Hepatocyte (in vitro differentiated cells): ENCODE measurements around the gene PTDSS2. TPM values are rescaled to one million over a fixed set of nuclear protein-coding genes. Genes with fewer than 3 reads are reported as not detected.

Experiments
- DNase-seq: peaks from one replicate; pipeline ENCODE4 v3.0.0-alpha.2; 2016; ENCODE audit warnings: low spot score
- H2AFZ ChIP-seq: fragments of 200-600 bp; sonication (generic); 2 replicates; pipeline ENCODE4 v1.6.0; 2016; ENCODE audit warnings: antibody characterized with exemption, mild to moderate bottlenecking
- H3K27ac ChIP-seq: fragments of 200-600 bp; sonication (generic); 2 replicates; pipeline ENCODE4 v1.5.1; 2016; ENCODE audit warnings: mild to moderate bottlenecking
- H3K27me3 ChIP-seq: fragments of 200-600 bp; sonication (generic); 2 replicates; pipeline ENCODE4 v1.6.1; 2016
- H3K36me3 ChIP-seq: fragments of 200-600 bp; sonication (generic); replicated peaks from 2 replicates; pipeline ENCODE4 v1.5.1; 2016; ENCODE audit warnings: low read depth; ENCODE audit not compliant: insufficient read depth
- H3K4me1 ChIP-seq: fragments of 200-600 bp; sonication (generic); 2 replicates; pipeline ENCODE4 v1.5.1; 2016; ENCODE audit warnings: mild to moderate bottlenecking, moderate library complexity; ENCODE audit not compliant: insufficient read depth
- H3K4me2 ChIP-seq: fragments of 200-600 bp; sonication (generic); 2 replicates; pipeline ENCODE4 v1.6.0; 2016
- H3K4me3 ChIP-seq: fragments of 200-600 bp; sonication (generic); 2 replicates; pipeline ENCODE4 v1.5.1; 2016; ENCODE audit warnings: mild to moderate bottlenecking
- H3K79me2 ChIP-seq: fragments of 200-600 bp; sonication (generic); 2 replicates; pipeline ENCODE4 v1.6.0; 2017; ENCODE audit warnings: mild to moderate bottlenecking
- H3K9me2 ChIP-seq: fragments of 200-600 bp; sonication (generic); replicated peaks from 2 replicates; pipeline ENCODE4 v1.6.0; 2017; ENCODE audit warnings: mild to moderate bottlenecking; ENCODE audit not compliant: insufficient read depth
- H3K9me3 ChIP-seq: fragments of 200-600 bp; sonication (generic); 2 replicates; pipeline ENCODE4 v1.5.1; 2016; ENCODE audit warnings: low read depth, mild to moderate bottlenecking
- H4K20me1 ChIP-seq: fragments of 200-600 bp; sonication (generic); 2 replicates; pipeline ENCODE4 v1.6.0; 2016; ENCODE audit warnings: mild to moderate bottlenecking; ENCODE audit not compliant: insufficient read depth, poor library complexity, severe bottlenecking
- CTCF ChIP-seq: fragments of 200-600 bp; sonication (generic); IDR thresholded peaks from 2 replicates; pipeline ENCODE4 v1.5.1; 2016; ENCODE audit warnings: antibody characterized with exemption, mild to moderate bottlenecking; ENCODE audit not compliant: poor library complexity
- EZH2 ChIP-seq: fragments of 200-600 bp; sonication (generic); IDR thresholded peaks from 2 replicates; pipeline ENCODE4 v1.6.1; 2016; ENCODE audit warnings: antibody characterized with exemption, mild to moderate bottlenecking, borderline replicate concordance
- EZH2phosphoT487 ChIP-seq: fragments of 200-600 bp; sonication (generic); IDR thresholded peaks from one replicate; pipeline ENCODE4 v1.6.1; 2018; ENCODE audit warnings: antibody characterized with exemption, mild to moderate bottlenecking, low read depth, moderate library complexity; ENCODE audit not compliant: unreplicated experiment, severe bottlenecking
- WGBS: methylation state at CpG from one replicate; pipeline ENCODE4 v1.1.6; 2016; ENCODE audit warnings: low lambda C conversion rate; ENCODE audit errors: missing lambda C conversion rate; 5-methylcytosine and 5-hydroxymethylcytosine counted together
- polyA plus RNA-seq: library from polyadenylated mRNA; unstranded; fragments of >200 nt; fragmentation: Nextera tagmentation; extraction: Ambion mirVana; gene quantifications from 2 replicates; pipeline ENCODE4 v1.2.1, GENCODE V29; 2016
- total RNA-seq: library from RNA; depleted of rRNA; stranded (reverse); fragments of >200 nt; gene quantifications from 2 replicates; pipeline ENCODE4 v1.2.3, GENCODE V29; 2014

The PTDSS2 gene
- total and polyA plus RNA-seq, 2 experiments from 2014 or later, result 31.5 to 50.8 TPM

GRCh38 chr11:405954-406795 is 43.9 kb upstream of the PTDSS2 start:
- no peaks in the 10 kb centered on the region for H3K36me3 ChIP-seq
- no peak overlapping the region for H3K4me3 ChIP-seq
- H3K27ac ChIP-seq, result peak overlapping the region; percentile 63
- H2AFZ ChIP-seq, result peak overlapping the region; percentile 38
- H3K9me3 ChIP-seq, result no peaks in the 10 kb centered on the region
- H3K79me2 ChIP-seq, result no peaks in the 10 kb centered on the region
- H3K9me2 ChIP-seq, result no peaks in the 10 kb centered on the region
- H4K20me1 ChIP-seq, result no peaks in the 10 kb centered on the region
- H3K4me2 ChIP-seq, result peak overlapping the region; percentile 77
- H3K4me1 ChIP-seq, result peaks cover 11% of the 10 kb centered on the region
- H3K27me3 ChIP-seq, result no peaks in the 10 kb centered on the region
- no peak for TF ChIP-seq CTCF
- TF ChIP-seq EZH2, result no peak
- no peak for TF ChIP-seq EZH2phosphoT487
- WGBS, result 91% methylated on average over 41 of the region's 47 CpGs
- DNase-seq, result no peak

GRCh38 chr11:406796-407650 is 43.1 kb upstream of the PTDSS2 start:
- TF ChIP-seq EZH2 (no peak), CTCF (peak; percentile 20)

GRCh38 chr11:407651-408123 is 42.4 kb upstream of the PTDSS2 start:
- Histone ChIP-seq H3K4me1 (peaks cover 11% of the 10 kb centered on the region), H3K79me2 (no peaks in the 10 kb centered on the region), H3K27ac (no peak overlapping the region), H3K4me3 (no peak overlapping the region), H3K36me3 (no peaks in the 10 kb centered on the region), H3K4me2 (peak overlapping the region; percentile 51), H3K9me3 (no peaks in the 10 kb centered on the region), H2AFZ (no peak overlapping the region), H3K9me2 (no peaks in the 10 kb centered on the region), H4K20me1 (no peaks in the 10 kb centered on the region), H3K27me3 (no peaks in the 10 kb centered on the region)
- TF ChIP-seq CTCF, result no peak
- no peak for TF ChIP-seq EZH2
- no peak for TF ChIP-seq EZH2phosphoT487
- DNase-seq, result no peak
- WGBS, result 95% methylated on average over 23 of the region's 28 CpGs

More at GRCh38 chr11:406796-407650, 43.1 kb upstream of the PTDSS2 start:
- H3K4me2 ChIP-seq, result peak overlapping the region; percentile 77
- H3K27ac ChIP-seq, result peak overlapping the region; percentile 63
- H2AFZ ChIP-seq, result peak overlapping the region; percentile 38
- H3K79me2 ChIP-seq, result no peaks in the 10 kb centered on the region
- H4K20me1 ChIP-seq, result no peaks in the 10 kb centered on the region
- peaks cover 11% of the 10 kb centered on the region for H3K4me1 ChIP-seq
- no peaks in the 10 kb centered on the region for H3K36me3 ChIP-seq
- no peaks in the 10 kb centered on the region for H3K27me3 ChIP-seq
- DNase-seq, result peak; percentile 89
- H3K4me3 ChIP-seq, result no peak overlapping the region
- H3K9me3 ChIP-seq, result no peaks in the 10 kb centered on the region
- no peaks in the 10 kb centered on the region for H3K9me2 ChIP-seq
- 16% methylated on average over 46 of the region's 91 CpGs for WGBS
